Aorta (tissue), 5 donors: ENCODE data around the gene TPSD1. TPM values are rescaled to one million over a fixed set of nuclear protein-coding genes. Genes with fewer than 3 reads are reported as not detected.
"Not testable (repeated sequence)": the region's sequence is repeated elsewhere in the genome, so short reads cannot be mapped to it uniquely, and the experiment has no call there.

Experiments
- ATAC-seq: fragments of 200-7000 bp; cut with Tn5 transposase; one replicate; pipeline ENCODE4 v1.9.1; 2022; ENCODE audit warnings: moderate library complexity; ENCODE audit not compliant: low FRiP score
- DNase-seq, 2 donors: peaks; one replicate each; pipeline ENCODE4 v3.0.0-alpha.2; 2020
- H3K27ac ChIP-seq, 2 donors: one replicate each; pipeline ENCODE4 v1.5.1; 2013; ENCODE audit warnings: low read length in 2 of 2, mild to moderate bottlenecking in 2 of 2, moderate library complexity in 2 of 2, control low read depth in 1 of 2, inconsistent platforms in 1 of 2, low read depth in 1 of 2
- H3K27me3 ChIP-seq, 2 donors: one replicate each; pipeline ENCODE4 v1.6.1; 2013; ENCODE audit warnings: control low read depth in 1 of 2, low read length in 1 of 2, mild to moderate bottlenecking in 1 of 2, moderate library complexity in 1 of 2; ENCODE audit not compliant: insufficient read depth in 2 of 2, control insufficient read depth in 1 of 2
- H3K36me3 ChIP-seq, 2 donors: one replicate each; pipeline ENCODE4 v1.6.1; 2013; ENCODE audit warnings: control low read depth in 1 of 2, low read length in 1 of 2, mild to moderate bottlenecking in 1 of 2; ENCODE audit not compliant: insufficient read depth in 2 of 2, control insufficient read depth in 1 of 2
- H3K4me1 ChIP-seq, 2 donors: one replicate each; pipeline ENCODE4 v1.6.1; 2013; ENCODE audit warnings: low read length in 2 of 2, control low read depth in 1 of 2, mild to moderate bottlenecking in 1 of 2, moderate library complexity in 1 of 2; ENCODE audit not compliant: insufficient read depth in 2 of 2, control insufficient read depth in 1 of 2
- H3K4me3 ChIP-seq, 2 donors: one replicate each; pipeline ENCODE4 v1.5.1; 2013; ENCODE audit warnings: low read length in 2 of 2, control low read depth in 1 of 2, mild to moderate bottlenecking in 1 of 2
- H3K9me3 ChIP-seq: one replicate; pipeline ENCODE4 v1.6.1; 2013; ENCODE audit warnings: mild to moderate bottlenecking, low read length; ENCODE audit not compliant: control insufficient read depth
- WGBS, 2 donors: extraction: QIAGEN DNeasy Blood & Tissue Kit; methylation state at CpG; one replicate each; pipeline ENCODE4 v1.1.7; 2013; 5-methylcytosine and 5-hydroxymethylcytosine counted together
- intact Hi-C, 2 donors: fragments of 100-400 bp; cut with DNase I; formaldehyde crosslinking; loops; one replicate each; pipeline versions ENCODE4 v1.14.2 to v1.15.0; 2022
- polyA plus RNA-seq, 2 donors: library from polyadenylated mRNA; stranded (reverse); fragments of 200-250 nt; gene quantifications; one replicate each; pipeline ENCODE4 v1.2.3, GENCODE V29; 2013
- total RNA-seq, 2 donors: library from RNA; stranded (reverse); fragmentation: NEBNext Ultra II Directional; extraction: Animal tissue kit (Norgen Biotek cat#: 25700); gene quantifications; one replicate each; pipeline ENCODE4 v1.2.1, GENCODE V29; 2021
- donor health status: healthy with polysubstance abuse.
- donor health status: Bipolar disorder and iron deficiency.
- donor health status: DM: no; HTN: no; CAD: no.
- donor health status: DM: no; HTN: no; CAD: no.
- donor health status: DM: yes; HTN: yes; CAD: no.

Gene TPSD1
- total and polyA plus RNA-seq, 4 donors: 0.38 TPM; not detected in 3

GRCh38 chr16:1286513-1287094, 30.7 kb downstream of the TPSD1 start:
- intact Hi-C loops: no loop called here
- no peaks in the 10 kb centered on the region for H3K27me3 ChIP-seq
- no peaks in the 10 kb centered on the region for H3K36me3 ChIP-seq
- no peak for ATAC-seq
- H3K4me3 ChIP-seq: no peak overlapping the region
- WGBS, 2 donors: 74 to 82% methylated on average over 22 to 25 of the region's 25 CpGs
- H3K27ac ChIP-seq: no peak overlapping the region
- no peaks in the 10 kb centered on the region for H3K9me3 ChIP-seq
- no peaks in the 10 kb centered on the region for H3K4me1 ChIP-seq
- no peak for DNase-seq

GRCh38 chr16:1287982-1288670, 32.3 kb downstream of the TPSD1 start:
- H3K27ac ChIP-seq: no peak overlapping the region
- no peaks in the 10 kb centered on the region for H3K4me1 ChIP-seq
- 39 to 42% methylated on average over 38 to 40 of the region's 40 CpGs for WGBS, 2 donors
- ATAC-seq (no peak), DNase-seq (no peak)
- no peaks in the 10 kb centered on the region for H3K27me3 ChIP-seq
- H3K36me3 ChIP-seq: no peaks in the 10 kb centered on the region
- H3K9me3 ChIP-seq: no peaks in the 10 kb centered on the region
- intact Hi-C loops: no loop called here
- no peak overlapping the region for H3K4me3 ChIP-seq

GRCh38 chr16:1288813-1289476, 33.1 kb downstream of the TPSD1 start:
- 30 to 42% methylated on average over 17 to 20 of the region's 20 CpGs for WGBS, 2 donors
- Histone ChIP-seq H3K4me1 (no peaks in the 10 kb centered on the region), H3K36me3 (no peaks in the 10 kb centered on the region), H3K4me3 (no peak overlapping the region), H3K27me3 (no peaks in the 10 kb centered on the region), H3K27ac (no peak overlapping the region), H3K9me3 (no peaks in the 10 kb centered on the region)
- intact Hi-C loops: no loop called here
- DNase-seq (no peak), ATAC-seq (no peak)

GRCh38 chr16:1289477-1289866, 33.6 kb downstream of the TPSD1 start:
- 0 to 4% methylated on average over 17 of the region's 17 CpGs for WGBS, 2 donors
- Histone ChIP-seq H3K4me1 (no peaks in the 10 kb centered on the region), H3K27ac (no peak overlapping the region), H3K4me3 (no peak overlapping the region), H3K9me3 (no peaks in the 10 kb centered on the region), H3K27me3 (no peaks in the 10 kb centered on the region), H3K36me3 (no peaks in the 10 kb centered on the region)
- DNase-seq: no peak
- intact Hi-C loops: no loop called here
- ATAC-seq: no peak

GRCh38 chr16:1290063-1290501, 34.2 kb downstream of the TPSD1 start:
- DNase-seq (no peak), ATAC-seq (no peak)
- no peaks in the 10 kb centered on the region for H3K9me3 ChIP-seq
- H3K4me3 ChIP-seq: no peak overlapping the region
- no peaks in the 10 kb centered on the region for H3K27me3 ChIP-seq
- intact Hi-C loops: no loop called here
- H3K4me1 ChIP-seq: no peaks in the 10 kb centered on the region
- H3K36me3 ChIP-seq: no peaks in the 10 kb centered on the region
- WGBS, 2 donors: 6 to 10% methylated on average over 19 to 22 of the region's 22 CpGs
- H3K27ac ChIP-seq: no peak overlapping the region

- whole genome bisulfite sequencing, 2 donors: 51 to 54% methylated on average over 29 of the region's 29 CpGs
- Histone ChIP-seq H3K9me3 (no peaks in the 10 kb centered on the region), H3K27ac (no peak overlapping the region), H3K4me1 (no peaks in the 10 kb centered on the region), H3K4me3 (no peak overlapping the region), H3K27me3 (no peaks in the 10 kb centered on the region), H3K36me3 (no peaks in the 10 kb centered on the region)
- no peak for DNase-seq
- intact Hi-C loops: no loop called here
- no peak for ATAC-seq
These were observed 35.1 kb downstream of the TPSD1 start for GRCh38 chr16:1290860-1291575.

DNA sequence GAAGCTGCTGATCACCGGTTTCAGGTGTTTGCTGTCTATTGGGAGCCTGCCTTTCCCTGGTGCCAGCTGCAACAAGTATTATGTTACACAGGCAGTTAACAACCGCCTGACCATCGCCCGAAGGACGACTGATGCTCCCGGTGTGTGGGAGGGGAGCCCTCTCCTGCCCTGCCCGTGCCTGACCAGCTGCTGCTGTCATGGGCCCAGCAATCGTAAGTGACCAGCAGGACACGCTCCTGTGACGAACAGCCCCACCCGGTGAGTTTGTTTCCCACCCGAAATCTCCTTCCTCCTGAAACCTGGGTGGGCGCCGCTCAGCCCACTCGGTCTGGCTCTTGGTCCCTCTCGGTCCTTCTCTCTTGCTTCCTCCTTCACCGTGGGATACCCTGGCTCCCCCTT, 35.7 kb downstream of the TPSD1 start:
- Histone ChIP-seq H3K9me3 (no peaks in the 10 kb centered on the region), H3K27me3 (no peaks in the 10 kb centered on the region), H3K4me1 (no peaks in the 10 kb centered on the region), H3K27ac (no peak overlapping the region), H3K36me3 (no peaks in the 10 kb centered on the region), H3K4me3 (no peak overlapping the region)
- WGBS, 2 donors: 37 to 42% methylated on average over 17 of the region's 17 CpGs
- DNase-seq (no peak), ATAC-seq (no peak)
- intact Hi-C loops: no loop called here

GRCh38 chr16:1292208-1292607, 36.3 kb downstream of the TPSD1 start:
- H3K27me3 ChIP-seq, H3K4me3 ChIP-seq, ATAC-seq, DNase-seq, intact Hi-C loops, H3K36me3 ChIP-seq, H3K9me3 ChIP-seq, H3K4me1 ChIP-seq, H3K27ac ChIP-seq: not testable (repeated sequence)
- WGBS, 2 donors: 74 to 87% methylated on average over 5 to 6 of the region's 6 CpGs
